ENCODE measurements around the gene PCGF2.

- TF ChIP-seq CTCF (IDR thresholded peaks at IDR 0.05) = no peak
- no peak for TF ChIP-seq EP300 (IDR thresholded peaks at IDR 0.05)
Measured at GRCh38 chr17:38797158-38797490, 49.0 kb upstream of the PCGF2 start.
